Measurements from ENCODE around the gene PMCH. TPM values are rescaled to one million over a fixed set of nuclear protein-coding genes. Genes with fewer than 3 reads are reported as not detected.
"Not testable (repeated sequence)": the region's sequence is repeated elsewhere in the genome, so short reads cannot be mapped to it uniquely, and the experiment has no call there.

Gene PMCH, protein sequence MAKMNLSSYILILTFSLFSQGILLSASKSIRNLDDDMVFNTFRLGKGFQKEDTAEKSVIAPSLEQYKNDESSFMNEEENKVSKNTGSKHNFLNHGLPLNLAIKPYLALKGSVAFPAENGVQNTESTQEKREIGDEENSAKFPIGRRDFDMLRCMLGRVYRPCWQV
- total RNA-seq, result not detected in 2 replicates

DNA sequence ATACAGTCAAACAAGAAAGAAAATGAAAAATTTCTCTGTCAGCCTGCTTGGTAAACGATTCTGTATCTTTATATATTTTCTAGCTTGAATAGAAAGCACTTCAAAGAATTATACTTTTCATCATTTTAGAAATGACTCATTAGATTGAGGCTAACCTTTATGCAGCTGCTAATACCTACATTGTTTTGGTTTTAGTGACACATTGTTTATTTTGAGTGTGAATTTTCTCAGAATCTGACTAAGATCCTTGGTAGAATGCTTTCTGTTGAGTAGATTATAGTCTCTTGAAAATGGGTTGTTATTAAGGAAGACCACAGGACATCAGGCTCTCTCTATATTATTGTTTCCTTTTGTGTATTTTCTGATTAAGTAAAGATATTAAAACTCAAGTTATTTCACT is at the start of gene PMCH:
Gene PMCH, minus strand, starts transcription at position 45 of the 400 bp plus-strand sequence. CDS start 63 bp downstream, outside the sequence.
- DNase-seq (ENCODE audit: low read depth) (peak; percentile 87), FAIRE-seq (no peak)
- TF ChIP-seq, protein P1, sequence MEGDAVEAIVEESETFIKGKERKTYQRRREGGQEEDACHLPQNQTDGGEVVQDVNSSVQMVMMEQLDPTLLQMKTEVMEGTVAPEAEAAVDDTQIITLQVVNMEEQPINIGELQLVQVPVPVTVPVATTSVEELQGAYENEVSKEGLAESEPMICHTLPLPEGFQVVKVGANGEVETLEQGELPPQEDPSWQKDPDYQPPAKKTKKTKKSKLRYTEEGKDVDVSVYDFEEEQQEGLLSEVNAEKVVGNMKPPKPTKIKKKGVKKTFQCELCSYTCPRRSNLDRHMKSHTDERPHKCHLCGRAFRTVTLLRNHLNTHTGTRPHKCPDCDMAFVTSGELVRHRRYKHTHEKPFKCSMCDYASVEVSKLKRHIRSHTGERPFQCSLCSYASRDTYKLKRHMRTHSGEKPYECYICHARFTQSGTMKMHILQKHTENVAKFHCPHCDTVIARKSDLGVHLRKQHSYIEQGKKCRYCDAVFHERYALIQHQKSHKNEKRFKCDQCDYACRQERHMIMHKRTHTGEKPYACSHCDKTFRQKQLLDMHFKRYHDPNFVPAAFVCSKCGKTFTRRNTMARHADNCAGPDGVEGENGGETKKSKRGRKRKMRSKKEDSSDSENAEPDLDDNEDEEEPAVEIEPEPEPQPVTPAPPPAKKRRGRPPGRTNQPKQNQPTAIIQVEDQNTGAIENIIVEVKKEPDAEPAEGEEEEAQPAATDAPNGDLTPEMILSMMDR (IDR thresholded peaks at IDR 0.05; ENCODE audit: insufficient read depth, low read length, severe bottlenecking), result no peak
- Histone ChIP-seq H3K36me3 (ENCODE audit: control insufficient read depth, insufficient read depth, low read length) (no peaks in the 10 kb centered on the region), H3K27me3 (ENCODE audit: control insufficient read depth, insufficient read depth, low read length) (no peaks in the 10 kb centered on the region), H3K4me3 (ENCODE audit: low read depth, low read length) (no peak within 1 kb of the TSS)

DNA sequence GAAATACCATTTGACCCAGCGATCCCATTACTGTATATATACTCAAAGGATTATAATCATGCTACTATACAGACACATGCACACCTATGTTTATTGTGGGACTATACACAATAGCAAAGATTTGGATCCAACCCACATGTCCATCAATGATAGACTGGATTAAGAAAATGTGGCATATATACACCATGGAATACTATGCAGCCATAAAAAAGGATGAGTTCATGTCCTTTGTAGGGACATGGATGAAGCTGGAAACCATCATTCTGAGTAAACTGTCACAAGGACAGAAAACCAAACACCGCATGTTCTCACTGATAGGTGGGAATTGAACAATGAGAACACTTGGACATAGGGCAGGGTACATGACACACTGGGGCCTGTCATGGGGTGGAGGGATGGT is 43.2 kb upstream of the PMCH start:
- not testable (repeated sequence) for DNase-seq (ENCODE audit: low read depth); H3K27me3 ChIP-seq (ENCODE audit: control insufficient read depth, insufficient read depth, low read length); FAIRE-seq; H3K4me3 ChIP-seq (ENCODE audit: low read depth, low read length); H3K36me3 ChIP-seq (ENCODE audit: control insufficient read depth, insufficient read depth, low read length)

DNA sequence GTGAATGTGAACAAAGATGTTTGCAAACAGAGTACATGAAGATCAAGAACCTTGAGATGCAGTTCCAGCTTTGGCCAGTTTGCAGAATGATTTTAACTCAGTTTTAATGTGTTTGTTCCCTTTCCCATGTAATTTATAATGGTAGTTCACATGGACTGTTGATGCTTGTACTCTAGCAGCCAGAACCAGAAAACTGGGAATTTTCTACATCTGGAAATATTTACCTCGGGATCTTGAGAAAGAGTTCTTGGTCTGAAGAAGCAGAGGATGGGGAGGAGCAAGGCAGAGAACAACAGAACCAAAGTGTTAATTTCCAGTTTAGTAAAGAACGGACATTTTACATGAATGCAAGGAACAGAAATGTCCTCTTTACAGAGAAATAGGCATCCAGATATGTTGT is 37.0 kb upstream of the PMCH start:
- DNase-seq (ENCODE audit: low read depth) (no peak), FAIRE-seq (no peak)
- no peaks in the 10 kb centered on the region for H3K36me3 ChIP-seq (ENCODE audit: control insufficient read depth, insufficient read depth, low read length)
- no peaks in the 10 kb centered on the region for H3K27me3 ChIP-seq (ENCODE audit: control insufficient read depth, insufficient read depth, low read length)
- no peak overlapping the region for H3K4me3 ChIP-seq (ENCODE audit: low read depth, low read length)
- TF ChIP-seq, protein P1 (IDR thresholded peaks at IDR 0.05; ENCODE audit: insufficient read depth, low read length, severe bottlenecking), result no peak

DNA sequence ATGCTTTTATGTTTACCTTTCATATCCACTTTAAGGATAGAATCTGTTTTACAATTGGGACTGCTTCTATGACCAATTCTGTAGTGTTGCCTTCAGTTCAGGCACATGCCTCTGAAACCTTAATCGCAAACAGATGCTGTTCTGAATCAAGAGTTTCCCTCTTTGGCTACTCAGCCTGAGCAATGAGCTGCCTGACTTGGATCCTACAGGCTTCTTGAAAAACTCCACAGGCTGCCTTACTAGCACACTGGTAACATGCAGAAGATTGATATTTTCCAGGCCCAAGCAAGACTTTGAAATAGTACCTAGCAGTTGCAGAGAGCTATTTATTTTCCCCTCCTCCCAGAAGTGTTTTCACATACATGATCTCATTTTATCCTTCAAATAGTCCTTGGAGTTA is 34.8 kb upstream of the PMCH start:
- no peaks in the 10 kb centered on the region for H3K27me3 ChIP-seq (ENCODE audit: control insufficient read depth, insufficient read depth, low read length)
- no peaks in the 10 kb centered on the region for H3K36me3 ChIP-seq (ENCODE audit: control insufficient read depth, insufficient read depth, low read length)
- DNase-seq (ENCODE audit: low read depth) (no peak), FAIRE-seq (no peak)
- TF ChIP-seq, protein P1 (IDR thresholded peaks at IDR 0.05; ENCODE audit: insufficient read depth, low read length, severe bottlenecking), result no peak
- H3K4me3 ChIP-seq (ENCODE audit: low read depth, low read length), result no peak overlapping the region

DNA sequence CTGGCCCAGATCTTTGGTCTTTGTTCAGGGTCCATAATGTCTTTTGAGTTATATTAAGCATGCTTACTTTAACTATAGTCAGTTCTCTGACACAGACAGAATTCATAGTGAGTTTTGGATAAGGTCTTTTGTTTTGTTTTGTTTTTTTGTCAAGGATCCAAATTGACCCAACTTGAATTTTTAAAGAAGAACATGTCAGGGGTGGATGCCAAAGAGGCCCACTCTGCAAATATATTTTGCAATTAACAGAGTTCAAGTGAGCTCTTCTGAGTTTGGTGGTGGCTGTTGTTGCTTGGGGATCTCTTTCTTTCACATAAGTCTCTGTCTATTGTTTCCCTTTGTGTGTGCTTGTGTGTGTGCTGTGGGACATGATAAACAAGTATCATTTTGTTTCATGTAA is 34.4 kb upstream of the PMCH start:
- Histone ChIP-seq H3K27me3 (ENCODE audit: control insufficient read depth, insufficient read depth, low read length) (no peaks in the 10 kb centered on the region), H3K4me3 (ENCODE audit: low read depth, low read length) (no peak overlapping the region), H3K36me3 (ENCODE audit: control insufficient read depth, insufficient read depth, low read length) (no peaks in the 10 kb centered on the region)
- TF ChIP-seq, protein P1 (IDR thresholded peaks at IDR 0.05; ENCODE audit: insufficient read depth, low read length, severe bottlenecking), result no peak
- no peak for FAIRE-seq
- no peak for DNase-seq (ENCODE audit: low read depth)

DNA sequence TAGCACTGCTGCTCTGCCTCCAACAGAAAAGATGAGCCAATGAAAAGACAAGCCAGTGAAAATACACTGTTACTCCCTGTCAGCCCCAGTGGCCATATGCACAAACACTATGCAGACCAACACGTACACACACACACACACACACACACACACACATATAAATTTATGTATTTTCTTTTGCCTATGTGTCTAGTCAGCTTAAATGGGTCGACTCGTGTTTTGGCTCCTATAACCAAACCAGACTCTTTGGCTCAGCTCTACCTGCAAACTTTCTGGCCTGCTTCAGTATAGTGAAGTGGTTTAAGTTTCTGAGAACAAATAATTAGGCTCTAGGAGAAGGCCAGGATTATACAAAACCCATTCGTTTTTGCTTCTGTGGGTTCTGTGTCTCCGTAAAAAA is 30.3 kb upstream of the PMCH start:
- Histone ChIP-seq H3K27me3 (ENCODE audit: control insufficient read depth, insufficient read depth, low read length) (no peaks in the 10 kb centered on the region), H3K4me3 (ENCODE audit: low read depth, low read length) (no peak overlapping the region), H3K36me3 (ENCODE audit: control insufficient read depth, insufficient read depth, low read length) (no peaks in the 10 kb centered on the region)
- FAIRE-seq (no peak), DNase-seq (ENCODE audit: low read depth) (no peak)
- TF ChIP-seq, protein P1 (IDR thresholded peaks at IDR 0.05; ENCODE audit: insufficient read depth, low read length, severe bottlenecking), result no peak
